IPS DF 19.7 (cell line): Measurements from ENCODE around the gene DIO3.
"Not testable (repeated sequence)": the region's sequence is repeated elsewhere in the genome, so short reads cannot be mapped to it uniquely, and the experiment has no call there.

Experiments
- DNase-seq: peaks from one replicate; pipeline ENCODE4 v3.0.0-alpha.2; 2013; ENCODE audit warnings: low read depth, low spot score

DIO3 gene

GRCh38 chr14:101558739-101559240 lies 2.5 kb upstream of the DIO3 start:
- DNase-seq: no peak

GRCh38 chr14:101559250-101559623 lies 2.1 kb upstream of the DIO3 start:
- DNase-seq: no peak

GRCh38 chr14:101559624-101560533 lies 1.4 kb upstream of the DIO3 start:
- DNase-seq: no peak

- DNase-seq: no peak
These were observed 671 bp upstream of the DIO3 start for GRCh38 chr14:101560534-101561113.

- no peak for DNase-seq
These were observed 699 bp downstream of the DIO3 start for GRCh38 chr14:101561897-101562490.

GRCh38 chr14:101562659-101563351 lies 1.5 kb downstream of the DIO3 start:
- DNase-seq: no peak

- DNase-seq: no peak
These were observed 2.0 kb downstream of the DIO3 start for GRCh38 chr14:101563352-101563653.

- DNase-seq: no peak
These were observed 2.6 kb downstream of the DIO3 start for GRCh38 chr14:101563654-101564443.

GRCh38 chr14:101564444-101564776 lies 3.1 kb downstream of the DIO3 start:
- DNase-seq: no peak

GRCh38 chr14:101564819-101565698 lies 3.8 kb downstream of the DIO3 start:
- no peak for DNase-seq

- no peak for DNase-seq
These were observed 6.0 kb downstream of the DIO3 start for GRCh38 chr14:101567252-101567651.

GRCh38 chr14:101571004-101571403 lies 9.7 kb downstream of the DIO3 start:
- DNase-seq: no peak

- not testable (repeated sequence) for DNase-seq
These were observed 11.2 kb downstream of the DIO3 start for GRCh38 chr14:101572526-101572925.

- no peak for DNase-seq
These were observed 12.0 kb downstream of the DIO3 start for GRCh38 chr14:101573289-101573688.

GRCh38 chr14:101575581-101575980 lies 14.3 kb downstream of the DIO3 start:
- DNase-seq: no peak

GRCh38 chr14:101577221-101577909 lies 16.1 kb downstream of the DIO3 start:
- no peak for DNase-seq

GRCh38 chr14:101578489-101578888 lies 17.2 kb downstream of the DIO3 start:
- DNase-seq: no peak

GRCh38 chr14:101579372-101580080 lies 18.2 kb downstream of the DIO3 start:
- no peak for DNase-seq

GRCh38 chr14:101581806-101582205 lies 20.5 kb downstream of the DIO3 start:
- DNase-seq: no peak
